ENCODE results near the gene C1RL.

C1RL gene

DNA sequence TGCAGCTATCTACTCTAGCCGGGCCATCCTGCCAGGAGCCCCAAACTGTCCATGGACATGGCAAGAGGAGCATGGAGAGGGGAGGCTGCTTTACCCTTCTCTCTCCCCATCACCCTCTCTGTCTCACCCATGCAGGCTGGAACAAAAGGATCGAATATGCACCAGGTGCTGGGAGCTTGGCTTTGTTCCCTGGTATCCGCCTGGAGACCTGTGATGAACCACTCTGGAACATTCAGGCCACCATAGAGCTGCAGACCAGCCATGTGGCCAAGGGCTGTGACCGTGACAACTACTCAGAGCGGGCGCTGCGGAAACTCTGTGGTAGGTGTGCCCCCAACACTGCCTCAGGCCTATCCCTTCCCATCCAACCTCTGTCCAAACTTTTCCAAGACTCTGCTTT lies 27.1 kb upstream of the C1RL start:
- Histone ChIP-seq H3K27me3 (ENCODE audit: insufficient read depth, low read length) (no peaks in the 10 kb centered on the region), H3F3A (ENCODE audit: insufficient read depth, low read length) (no peaks in the 10 kb centered on the region)

DNA sequence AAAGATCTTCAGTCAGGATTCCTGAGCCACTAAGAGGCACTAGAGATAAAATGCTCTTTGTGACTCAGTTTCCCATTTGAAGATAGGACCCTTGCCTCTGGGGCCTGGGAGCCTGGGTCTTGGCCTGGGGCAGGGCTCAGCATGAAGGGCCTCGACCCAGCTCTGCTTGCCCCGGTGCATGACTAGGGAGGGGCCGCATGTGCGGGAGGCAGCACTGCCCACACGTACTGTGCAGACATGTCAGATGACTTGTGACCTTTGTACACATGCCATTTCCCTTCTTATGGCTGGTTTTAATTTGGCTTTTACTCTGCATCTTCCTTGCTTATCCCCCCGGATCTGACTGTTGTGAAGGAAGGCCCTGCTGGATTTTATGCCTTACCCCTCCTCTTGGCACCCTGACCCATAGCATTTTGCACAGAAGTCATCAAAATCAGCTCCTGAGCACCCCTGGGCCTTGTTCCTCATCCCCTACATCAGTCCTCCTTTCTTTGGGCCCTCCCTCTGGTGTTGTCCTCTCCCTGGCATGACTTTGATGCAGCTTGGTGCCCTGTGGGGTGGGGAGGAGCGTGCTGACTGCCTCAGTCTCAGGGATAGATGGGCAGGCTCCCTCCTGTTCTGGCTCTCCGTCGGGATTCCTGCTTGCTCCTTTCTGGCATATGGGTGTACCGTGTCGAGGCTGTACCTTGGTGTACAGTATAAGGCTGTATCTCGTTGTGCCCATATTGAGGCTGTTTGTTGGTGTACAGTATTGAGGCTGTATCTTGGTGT lies 25.6 kb upstream of the C1RL start:
- Histone ChIP-seq H3K9me2 (ENCODE audit: low read depth, low read length) (no peaks in the 10 kb centered on the region), H4K20me1 (ENCODE audit: insufficient read depth, low read length) (no peaks in the 10 kb centered on the region), H3K9ac (ENCODE audit: low read length) (no peak overlapping the region), H3K4me1 (ENCODE audit: insufficient read depth, low read length, severe bottlenecking) (peaks cover 15% of the 10 kb centered on the region), H3K79me2 (ENCODE audit: insufficient read depth, low read length) (no peaks in the 10 kb centered on the region), H3K4me3 (ENCODE audit: low read depth, low read length, poor library complexity, severe bottlenecking) (no peak overlapping the region), H3K27me3 (ENCODE audit: insufficient read depth, low read length) (no peaks in the 10 kb centered on the region), H3K27ac (ENCODE audit: low read depth, low read length, poor library complexity, severe bottlenecking) (no peak overlapping the region), H3K9me3 (ENCODE audit: low read length) (no peaks in the 10 kb centered on the region), H2AFZ (ENCODE audit: low read length) (no peak overlapping the region), H3K4me2 (ENCODE audit: low read length) (no peak overlapping the region), H3K36me3 (ENCODE audit: insufficient read depth, low read length) (no peaks in the 10 kb centered on the region), H3F3A (ENCODE audit: insufficient read depth, low read length) (no peaks in the 10 kb centered on the region)
- TF ChIP-seq, protein P1, sequence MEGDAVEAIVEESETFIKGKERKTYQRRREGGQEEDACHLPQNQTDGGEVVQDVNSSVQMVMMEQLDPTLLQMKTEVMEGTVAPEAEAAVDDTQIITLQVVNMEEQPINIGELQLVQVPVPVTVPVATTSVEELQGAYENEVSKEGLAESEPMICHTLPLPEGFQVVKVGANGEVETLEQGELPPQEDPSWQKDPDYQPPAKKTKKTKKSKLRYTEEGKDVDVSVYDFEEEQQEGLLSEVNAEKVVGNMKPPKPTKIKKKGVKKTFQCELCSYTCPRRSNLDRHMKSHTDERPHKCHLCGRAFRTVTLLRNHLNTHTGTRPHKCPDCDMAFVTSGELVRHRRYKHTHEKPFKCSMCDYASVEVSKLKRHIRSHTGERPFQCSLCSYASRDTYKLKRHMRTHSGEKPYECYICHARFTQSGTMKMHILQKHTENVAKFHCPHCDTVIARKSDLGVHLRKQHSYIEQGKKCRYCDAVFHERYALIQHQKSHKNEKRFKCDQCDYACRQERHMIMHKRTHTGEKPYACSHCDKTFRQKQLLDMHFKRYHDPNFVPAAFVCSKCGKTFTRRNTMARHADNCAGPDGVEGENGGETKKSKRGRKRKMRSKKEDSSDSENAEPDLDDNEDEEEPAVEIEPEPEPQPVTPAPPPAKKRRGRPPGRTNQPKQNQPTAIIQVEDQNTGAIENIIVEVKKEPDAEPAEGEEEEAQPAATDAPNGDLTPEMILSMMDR (IDR thresholded peaks at IDR 0.05; ENCODE audit: low read length), result no peak
- no peak for TF ChIP-seq EZH2 (IDR thresholded peaks at IDR 0.05; ENCODE audit: borderline replicate concordance, low read length)

More for the DNA sequence above, 27.1 kb upstream of the C1RL start:
- no peaks in the 10 kb centered on the region for H3K9me2 ChIP-seq (ENCODE audit: low read depth, low read length)
- H2AFZ ChIP-seq (ENCODE audit: low read length), result no peak overlapping the region
- H3K4me2 ChIP-seq (ENCODE audit: low read length), result no peak overlapping the region
- H3K79me2 ChIP-seq (ENCODE audit: insufficient read depth, low read length), result no peaks in the 10 kb centered on the region
- no peaks in the 10 kb centered on the region for H4K20me1 ChIP-seq (ENCODE audit: insufficient read depth, low read length)
- no peak overlapping the region for H3K9ac ChIP-seq (ENCODE audit: low read length)
- H3K9me3 ChIP-seq (ENCODE audit: low read length), result no peaks in the 10 kb centered on the region
- TF ChIP-seq EZH2 (IDR thresholded peaks at IDR 0.05; ENCODE audit: borderline replicate concordance, low read length), result no peak
- TF ChIP-seq, protein P1 (IDR thresholded peaks at IDR 0.05; ENCODE audit: low read length), result no peak
- no peak overlapping the region for H3K4me3 ChIP-seq (ENCODE audit: low read depth, low read length, poor library complexity, severe bottlenecking)
- H3K36me3 ChIP-seq (ENCODE audit: insufficient read depth, low read length), result no peaks in the 10 kb centered on the region
- H3K4me1 ChIP-seq (ENCODE audit: insufficient read depth, low read length, severe bottlenecking), result peaks cover 4% of the 10 kb centered on the region
- no peak overlapping the region for H3K27ac ChIP-seq (ENCODE audit: low read depth, low read length, poor library complexity, severe bottlenecking)

DNA sequence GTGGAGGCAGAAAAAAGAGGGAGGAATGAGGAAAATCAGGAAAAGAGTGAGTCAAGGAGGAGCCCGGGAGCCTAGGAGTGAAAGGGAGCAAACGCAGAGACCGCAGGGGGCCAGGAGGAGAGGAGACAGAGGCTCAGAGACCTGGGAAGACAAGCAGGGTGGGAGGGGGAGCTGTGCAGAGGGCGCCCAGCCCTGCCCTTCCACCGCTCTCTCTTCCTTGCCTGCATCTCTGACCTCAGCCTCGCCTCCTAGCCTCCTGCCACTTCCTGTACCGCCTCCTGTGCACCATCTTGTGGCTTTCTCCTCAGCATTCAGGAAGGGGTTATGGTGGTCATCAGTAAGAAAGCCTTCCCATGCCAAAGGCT lies 22.5 kb upstream of the C1RL start:
- Histone ChIP-seq H3K4me3 (ENCODE audit: low read depth, low read length, poor library complexity, severe bottlenecking) (peak overlapping the region; percentile 79), H3K9ac (ENCODE audit: low read length) (no peak overlapping the region), H3K4me1 (ENCODE audit: insufficient read depth, low read length, severe bottlenecking) (peaks cover 22% of the 10 kb centered on the region), H3F3A (ENCODE audit: insufficient read depth, low read length) (no peaks in the 10 kb centered on the region), H3K9me3 (ENCODE audit: low read length) (no peaks in the 10 kb centered on the region), H4K20me1 (ENCODE audit: insufficient read depth, low read length) (no peaks in the 10 kb centered on the region), H3K27me3 (ENCODE audit: insufficient read depth, low read length) (no peaks in the 10 kb centered on the region), H2AFZ (ENCODE audit: low read length) (no peak overlapping the region), H3K27ac (ENCODE audit: low read depth, low read length, poor library complexity, severe bottlenecking) (no peak overlapping the region), H3K79me2 (ENCODE audit: insufficient read depth, low read length) (no peaks in the 10 kb centered on the region), H3K9me2 (ENCODE audit: low read depth, low read length) (no peaks in the 10 kb centered on the region), H3K36me3 (ENCODE audit: insufficient read depth, low read length) (no peaks in the 10 kb centered on the region), H3K4me2 (ENCODE audit: low read length) (peak overlapping the region; percentile 95; the same call in 1 of the 2 replicates)
- no peak for TF ChIP-seq EZH2 (IDR thresholded peaks at IDR 0.05; ENCODE audit: borderline replicate concordance, low read length)
- TF ChIP-seq, protein P1 (IDR thresholded peaks at IDR 0.05; ENCODE audit: low read length), result no peak
